CD14-positive monocyte (primary cell): Measurements from ENCODE around the gene CUX1. TPM values are rescaled to one million over a fixed set of nuclear protein-coding genes. Genes with fewer than 3 reads are reported as not detected.

ENCODE experiments used
- DNase-seq, 3 donors: peaks; one replicate each; pipeline ENCODE4 v3.0.0-alpha.2; 2011 to 2022
- H2AFZ ChIP-seq: 2 replicates; pipeline ENCODE4 v1.6.0; 2012; ENCODE audit warnings: mild to moderate bottlenecking, low read depth, low read length, inconsistent platforms; ENCODE audit not compliant: insufficient read depth, poor library complexity, severe bottlenecking
- H3K27ac ChIP-seq, 2 donors: 1 replicate in 1 of 2; 2 replicates in 1 of 2; pipeline ENCODE4 v1.5.1; 2012 to 2013; ENCODE audit warnings: low read length in 2 of 2, control low read depth in 1 of 2, inconsistent platforms in 1 of 2, low read depth in 1 of 2, mild to moderate bottlenecking in 1 of 2
- H3K27me3 ChIP-seq, 2 donors: one replicate each; pipeline versions ENCODE4 v1.6.0 to v1.6.1; 2011 to 2013; ENCODE audit warnings: low read length in 2 of 2; ENCODE audit not compliant: control insufficient read depth in 2 of 2, insufficient read depth in 2 of 2
- H3K36me3 ChIP-seq, 2 donors: replicated peaks in 1 of 2; 1 replicate in 1 of 2; 2 replicates in 1 of 2; pipeline versions ENCODE4 v1.5.1 to v1.6.1; 2012 to 2013; ENCODE audit warnings: low read length in 2 of 2, control low read depth in 1 of 2, inconsistent platforms in 1 of 2, mild to moderate bottlenecking in 1 of 2; ENCODE audit not compliant: insufficient read depth in 2 of 2, control insufficient read depth in 1 of 2
- H3K4me1 ChIP-seq, 2 donors: 1 replicate in 1 of 2; 2 replicates in 1 of 2; pipeline versions ENCODE4 v1.5.1 to v1.6.1; 2012 to 2013; ENCODE audit warnings: low read length in 2 of 2, control low read depth in 1 of 2, inconsistent platforms in 1 of 2, mild to moderate bottlenecking in 1 of 2, moderate library complexity in 1 of 2; ENCODE audit not compliant: insufficient read depth in 2 of 2, control insufficient read depth in 1 of 2
- H3K4me2 ChIP-seq: replicated peaks from 2 replicates; pipeline ENCODE3; 2012; ENCODE audit warnings: low read length, moderate library complexity, mild to moderate bottlenecking; ENCODE audit not compliant: poor library complexity, severe bottlenecking; ENCODE audit errors: extremely low read depth
- H3K4me3 ChIP-seq, 3 experiments: fragments of 200-600 bp in 1 of 3; sonication (generic) in 1 of 3; replicated peaks in 1 of 3; 1 replicate in 2 of 3; 2 replicates in 1 of 3; pipeline ENCODE4 v1.5.1; 2011 to 2013; ENCODE audit warnings: low read length in 3 of 3, mild to moderate bottlenecking in 3 of 3, control low read depth in 2 of 3, low read depth in 2 of 3, inconsistent platforms in 1 of 3, moderate library complexity in 1 of 3
- H3K79me2 ChIP-seq: 2 replicates; pipeline ENCODE4 v1.6.0; 2012; ENCODE audit warnings: mild to moderate bottlenecking, control low read depth, inconsistent platforms, low read length, moderate library complexity; ENCODE audit not compliant: insufficient read depth
- H3K9ac ChIP-seq: 2 replicates; pipeline ENCODE4 v1.6.0; 2017; ENCODE audit warnings: low read length, mild to moderate bottlenecking; ENCODE audit not compliant: insufficient read depth, poor library complexity, severe bottlenecking
- H3K9me3 ChIP-seq, 2 donors: replicated peaks in 1 of 2; 1 replicate in 1 of 2; 2 replicates in 1 of 2; pipeline versions ENCODE4 v1.5.1 to v1.6.1; 2012 to 2013; ENCODE audit warnings: low read length in 2 of 2, control low read depth in 1 of 2; ENCODE audit not compliant: control insufficient read depth in 1 of 2, insufficient read depth in 1 of 2
- H4K20me1 ChIP-seq: 2 replicates; pipeline ENCODE4 v1.6.0; 2012; ENCODE audit warnings: mild to moderate bottlenecking, low read length, control low read depth, moderate library complexity; ENCODE audit not compliant: insufficient read depth
- H3K27ac Mint-ChIP-seq, 7 donors: one replicate each; pipeline ENCODE4 v1.8.0; 2020; ENCODE audit warnings: mild to moderate bottlenecking in 7 of 7, mixed read lengths in 7 of 7, moderate library complexity in 6 of 7, inconsistent platforms in 2 of 7
- H3K27me3 Mint-ChIP-seq, 3 donors: one replicate each; pipeline ENCODE4 v1.8.0; 2021 to 2022; ENCODE audit warnings: low read depth in 3 of 3, mild to moderate bottlenecking in 3 of 3, mixed read lengths in 3 of 3, moderate library complexity in 3 of 3, inconsistent platforms in 1 of 3
- H3K36me3 Mint-ChIP-seq, 2 donors: one replicate each; pipeline ENCODE4 v1.8.0; 2020; ENCODE audit warnings: mixed read lengths in 2 of 2, inconsistent platforms in 1 of 2, mild to moderate bottlenecking in 1 of 2
- H3K4me1 Mint-ChIP-seq: one replicate; pipeline ENCODE4 v1.8.0; 2020; ENCODE audit warnings: mild to moderate bottlenecking, mixed read lengths
- H3K4me3 Mint-ChIP-seq, 2 donors: one replicate each; pipeline ENCODE4 v1.8.0; 2020; ENCODE audit warnings: mild to moderate bottlenecking in 2 of 2, mixed read lengths in 2 of 2, moderate library complexity in 1 of 2
- H3K9me3 Mint-ChIP-seq, 7 donors: one replicate each; pipeline ENCODE4 v1.8.0; 2020 to 2022; ENCODE audit warnings: mixed read lengths in 7 of 7, mild to moderate bottlenecking in 6 of 7, moderate library complexity in 6 of 7, inconsistent platforms in 2 of 7
- WGBS: methylation state at CpG from one replicate; pipeline ENCODE4 v1.1.5; 2013; ENCODE audit warnings: missing lambda C conversion rate; ENCODE audit not compliant: insufficient coverage; 5-methylcytosine and 5-hydroxymethylcytosine counted together
- intact Hi-C, 2 donors: fragments of 100-400 bp; cut with micrococcal nuclease; formaldehyde crosslinking; loops; one replicate each; pipeline versions ENCODE4 v1.15.0 to v1.15.1; 2023
- polyA plus RNA-seq, 3 donors: library from polyadenylated mRNA; depleted of rRNA in 1 of 3; unstranded in 2 of 3; stranded (reverse) in 1 of 3; fragments of 300-500 nt in 2 of 3; fragments of >200 nt in 1 of 3; fragmentation: Illumina TruSeq in 2 of 3; gene quantifications; 1 replicate in 2 of 3; 2 replicates in 1 of 3; pipeline ENCODE4 v1.2.3, GENCODE V29; 2012 to 2021
- TF ChIP-seq, protein P1 (sequence below): fragments of 200-600 bp; IDR thresholded peaks from one replicate; pipeline ENCODE4 v1.8.0; 2022; ENCODE audit warnings: antibody characterized with exemption, mild to moderate bottlenecking

The CUX1 gene
- polyA plus RNA-seq, 3 donors: 17.6 to 38.0 (median 28.0) TPM

DNA sequence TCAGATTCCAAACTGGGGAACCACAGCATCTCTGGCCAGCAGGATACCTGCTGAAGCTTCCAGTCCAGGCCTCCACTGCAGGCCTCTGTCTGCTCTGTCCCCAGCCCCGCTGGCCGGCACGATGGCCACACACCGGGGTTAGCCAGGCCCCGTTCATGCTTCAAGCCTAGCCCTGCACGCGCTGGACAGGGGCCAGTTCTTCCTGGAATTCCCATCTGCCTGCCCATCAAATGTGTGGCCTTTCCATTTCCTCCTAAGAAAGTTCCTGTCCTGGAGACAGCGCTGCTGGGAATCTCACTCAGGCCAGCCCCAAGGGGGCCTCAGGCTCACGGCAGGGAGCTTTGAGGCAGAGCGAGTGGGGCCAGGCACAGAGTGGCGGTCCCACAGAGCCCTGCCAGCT, 487.2 kb downstream of the CUX1 start:
- TF ChIP-seq, protein P1, sequence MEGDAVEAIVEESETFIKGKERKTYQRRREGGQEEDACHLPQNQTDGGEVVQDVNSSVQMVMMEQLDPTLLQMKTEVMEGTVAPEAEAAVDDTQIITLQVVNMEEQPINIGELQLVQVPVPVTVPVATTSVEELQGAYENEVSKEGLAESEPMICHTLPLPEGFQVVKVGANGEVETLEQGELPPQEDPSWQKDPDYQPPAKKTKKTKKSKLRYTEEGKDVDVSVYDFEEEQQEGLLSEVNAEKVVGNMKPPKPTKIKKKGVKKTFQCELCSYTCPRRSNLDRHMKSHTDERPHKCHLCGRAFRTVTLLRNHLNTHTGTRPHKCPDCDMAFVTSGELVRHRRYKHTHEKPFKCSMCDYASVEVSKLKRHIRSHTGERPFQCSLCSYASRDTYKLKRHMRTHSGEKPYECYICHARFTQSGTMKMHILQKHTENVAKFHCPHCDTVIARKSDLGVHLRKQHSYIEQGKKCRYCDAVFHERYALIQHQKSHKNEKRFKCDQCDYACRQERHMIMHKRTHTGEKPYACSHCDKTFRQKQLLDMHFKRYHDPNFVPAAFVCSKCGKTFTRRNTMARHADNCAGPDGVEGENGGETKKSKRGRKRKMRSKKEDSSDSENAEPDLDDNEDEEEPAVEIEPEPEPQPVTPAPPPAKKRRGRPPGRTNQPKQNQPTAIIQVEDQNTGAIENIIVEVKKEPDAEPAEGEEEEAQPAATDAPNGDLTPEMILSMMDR: no peak
- peaks cover 39% of the 10 kb centered on the region for H3K4me1 Mint-ChIP-seq
- DNase-seq: no peak
- Histone ChIP-seq H3K4me3 (no peak overlapping the region), H4K20me1 (peaks cover 75% of the 10 kb centered on the region), H3K79me2 (no peaks in the 10 kb centered on the region), H3K27me3 (no peaks in the 10 kb centered on the region), H3K9ac (no peak overlapping the region), H3K27ac (no peak overlapping the region), H3K36me3 (peaks cover 19 to 33% of the 10 kb centered on the region in 2 donors), H3K9me3 (no peaks in the 10 kb centered on the region), H3K4me2 (no peak overlapping the region), H2AFZ (no peak overlapping the region), H3K4me1 (peaks cover 26 to 41% of the 10 kb centered on the region in 2 donors)
- H3K9me3 Mint-ChIP-seq: peaks cover 0 to 2% (median 0%) of the 10 kb centered on the region in 7 donors
- H3K36me3 Mint-ChIP-seq: peaks cover 20 to 39% of the 10 kb centered on the region in 2 donors
- peaks cover 0 to 1% (median 0%) of the 10 kb centered on the region in 3 donors for H3K27me3 Mint-ChIP-seq
- H3K4me3 Mint-ChIP-seq: no peak overlapping the region
- intact Hi-C loops: no loop called here
- 97% methylated on average over 11 of the region's 11 CpGs for WGBS
- no peak overlapping the region for H3K27ac Mint-ChIP-seq

DNA sequence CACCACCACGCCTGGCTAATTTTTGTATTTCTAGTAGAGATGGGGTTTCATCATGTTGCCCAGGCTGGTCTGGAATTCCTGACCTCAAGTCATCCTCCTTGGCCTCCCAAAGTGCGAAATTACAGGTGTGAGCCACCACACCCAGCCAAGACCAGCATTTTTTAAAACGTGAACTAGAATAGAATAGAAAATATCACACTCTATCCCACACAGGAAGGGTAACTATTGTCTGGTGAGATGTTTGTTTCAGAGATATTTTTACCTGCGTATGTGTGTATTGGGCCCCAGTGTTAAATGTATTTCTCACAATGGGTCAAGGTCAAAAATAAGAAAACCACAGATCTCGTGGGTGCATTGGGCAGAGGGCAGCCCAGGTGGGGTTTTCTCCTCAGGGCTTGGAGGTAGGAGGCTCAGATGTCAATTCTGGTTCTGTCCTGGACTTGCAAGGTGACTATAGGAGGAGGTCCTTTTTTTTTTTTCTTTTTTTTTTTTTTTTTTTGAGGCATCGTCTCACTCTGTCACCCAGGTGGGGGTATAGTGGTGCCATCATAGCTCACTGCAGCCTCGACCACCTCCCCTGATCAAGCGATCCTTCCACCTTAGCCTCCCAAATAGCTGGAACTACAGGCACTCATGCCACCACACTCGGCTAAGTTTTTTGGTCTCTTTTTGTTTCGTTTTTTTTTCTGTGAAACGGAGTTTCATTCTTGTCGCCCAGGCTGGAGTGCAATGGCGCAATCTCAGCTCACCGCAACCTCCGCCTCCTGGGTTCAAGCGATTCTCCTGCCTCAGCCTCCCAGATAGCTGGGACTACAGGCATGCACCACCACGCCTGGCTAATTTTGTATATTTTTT, 488.2 kb downstream of the CUX1 start:
- Histone ChIP-seq H3K27ac (no peak overlapping the region), H3K4me2 (no peak overlapping the region), H3K36me3 (peaks cover 24 to 40% of the 10 kb centered on the region in 2 donors), H3K79me2 (no peaks in the 10 kb centered on the region), H4K20me1 (peaks cover 65% of the 10 kb centered on the region), H3K9ac (no peak overlapping the region), H3K4me3 (no peak overlapping the region), H3K4me1 (peaks cover 22 to 35% of the 10 kb centered on the region in 2 donors), H3K27me3 (no peaks in the 10 kb centered on the region), H2AFZ (no peak overlapping the region), H3K9me3 (no peaks in the 10 kb centered on the region)
- Mint-ChIP-seq H3K4me3 (peak overlapping the region in 1 of 2 donors; percentile 11), H3K27me3 (peaks cover 0 to under 1% (median 0%) of the 10 kb centered on the region in 3 donors), H3K27ac (peak overlapping the region in 6 of 7 donors; percentile 50 to 85 (median 64)), H3K9me3 (peaks cover 0 to 2% (median 0%) of the 10 kb centered on the region in 7 donors), H3K4me1 (peaks cover 34% of the 10 kb centered on the region), H3K36me3 (peaks cover 23 to 43% of the 10 kb centered on the region in 2 donors)
- TF ChIP-seq, protein P1: no peak
- WGBS: 33% methylated on average over 3 of the region's 17 CpGs
- no peak for DNase-seq
- intact Hi-C loops: loop anchor here in 1 of 2 donors (2.0 kb wide), 1 partner anchor 19 kb away; the partner anchor contains the start of gene SH2B2
